GM12891 (cell line): ENCODE measurements around the gene MEX3C.

Experiments used
- PAX5 ChIP-seq: IDR thresholded peaks from 2 replicates; pipeline ENCODE4 v1.6.1; 2011; ENCODE audit warnings: low read length, moderate library complexity, mild to moderate bottlenecking; ENCODE audit not compliant: insufficient read depth, severe bottlenecking
- POLR2A ChIP-seq: IDR thresholded peaks from 2 replicates; pipeline ENCODE4 v1.6.1; 2011; ENCODE audit warnings: low read depth, low read length, control low read depth
- POLR2AphosphoS5 ChIP-seq: IDR thresholded peaks from 2 replicates; pipeline ENCODE4 v1.6.1; 2011; ENCODE audit warnings: low read depth, low read length, control low read depth
- POU2F2 ChIP-seq: IDR thresholded peaks from 2 replicates; pipeline ENCODE4 v1.6.1; 2011; ENCODE audit warnings: low read depth, mild to moderate bottlenecking, control low read depth, low read length, moderate library complexity
- TAF1 ChIP-seq: IDR thresholded peaks from 2 replicates; pipeline ENCODE4 v1.6.1; 2011; ENCODE audit warnings: low read depth, low read length, control low read depth

DNA sequence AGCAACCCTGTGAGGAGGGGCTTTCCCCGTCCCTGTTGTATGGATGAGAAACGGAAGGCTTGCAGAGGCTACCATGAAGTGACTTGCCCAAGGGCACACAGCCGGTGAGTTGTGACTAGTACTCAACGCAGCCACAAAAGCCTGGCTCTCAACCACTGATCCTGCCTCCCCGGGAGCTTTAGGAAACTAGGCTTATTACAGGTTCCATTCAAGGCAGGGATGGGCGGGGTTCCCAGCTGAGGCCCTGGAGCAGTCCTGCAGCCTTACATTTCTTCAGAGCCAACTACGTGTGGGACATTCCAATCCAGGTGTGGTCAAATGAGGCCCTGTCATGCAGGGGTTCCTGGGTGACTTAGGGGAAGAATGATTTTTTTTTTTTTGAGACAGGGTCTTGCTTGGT is 59.6 kb downstream of the MEX3C start:
- TF ChIP-seq POLR2A (no peak), POLR2AphosphoS5 (no peak), PAX5 (no peak), POU2F2 (no peak), TAF1 (no peak)
